Islet precursor cell (in vitro differentiated cells): ENCODE results near the gene LAS1L.
A peak's percentile ranks its signal among the peaks of the same experiment; 100 is the strongest.
"Not testable (repeated sequence)": the region's sequence is repeated elsewhere in the genome, so short reads cannot be mapped to it uniquely, and the experiment has no call there.

Source experiments
- DNase-seq: peaks from one replicate; pipeline ENCODE4 v3.0.0-alpha.2; 2018

Gene LAS1L

DNA sequence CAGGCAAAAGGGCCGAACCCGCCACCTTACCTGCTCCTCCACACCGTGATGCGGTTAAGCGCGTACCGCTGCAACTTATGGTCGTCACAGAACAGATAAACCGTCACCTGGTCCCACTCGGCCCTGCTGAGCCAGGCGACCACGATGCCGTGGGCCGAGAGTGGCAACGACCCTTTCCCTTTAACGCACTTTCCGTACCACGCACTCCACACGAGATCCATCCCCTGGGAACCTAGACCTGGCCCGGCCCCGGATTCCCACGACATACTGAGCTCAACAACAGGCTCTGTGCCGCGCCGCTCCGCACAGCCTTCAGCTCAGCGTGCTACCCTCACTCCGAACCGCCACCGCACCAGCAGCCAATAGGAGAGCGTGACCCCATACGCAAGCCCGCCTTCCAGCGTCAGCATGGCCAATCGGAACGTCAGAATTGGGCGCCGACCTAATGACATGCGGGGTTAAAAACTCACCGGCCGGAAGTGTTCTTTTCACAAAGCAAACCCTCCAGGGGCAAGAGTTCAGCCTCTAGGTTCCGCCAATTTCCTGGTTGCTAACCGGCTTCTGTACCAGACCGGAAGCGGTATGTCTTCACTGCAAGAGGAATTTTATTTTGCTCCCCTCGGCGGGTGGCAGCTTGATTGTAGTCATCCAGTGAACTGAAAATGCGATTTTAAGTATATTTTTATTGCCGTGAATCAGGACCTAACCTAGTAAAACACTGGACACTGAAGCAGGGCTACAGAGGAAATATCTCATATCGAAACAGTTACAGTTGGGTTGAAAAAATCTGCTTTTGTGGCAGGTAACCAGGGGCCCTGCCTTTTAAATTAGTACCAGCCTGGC lies at the start of gene LAS1L:
TSS of gene LAS1L (minus strand) at position 338 of the 843 bp plus-strand sequence. CDS start at position 266, 72 bp downstream.
- peak; percentile 97 for DNase-seq

DNA sequence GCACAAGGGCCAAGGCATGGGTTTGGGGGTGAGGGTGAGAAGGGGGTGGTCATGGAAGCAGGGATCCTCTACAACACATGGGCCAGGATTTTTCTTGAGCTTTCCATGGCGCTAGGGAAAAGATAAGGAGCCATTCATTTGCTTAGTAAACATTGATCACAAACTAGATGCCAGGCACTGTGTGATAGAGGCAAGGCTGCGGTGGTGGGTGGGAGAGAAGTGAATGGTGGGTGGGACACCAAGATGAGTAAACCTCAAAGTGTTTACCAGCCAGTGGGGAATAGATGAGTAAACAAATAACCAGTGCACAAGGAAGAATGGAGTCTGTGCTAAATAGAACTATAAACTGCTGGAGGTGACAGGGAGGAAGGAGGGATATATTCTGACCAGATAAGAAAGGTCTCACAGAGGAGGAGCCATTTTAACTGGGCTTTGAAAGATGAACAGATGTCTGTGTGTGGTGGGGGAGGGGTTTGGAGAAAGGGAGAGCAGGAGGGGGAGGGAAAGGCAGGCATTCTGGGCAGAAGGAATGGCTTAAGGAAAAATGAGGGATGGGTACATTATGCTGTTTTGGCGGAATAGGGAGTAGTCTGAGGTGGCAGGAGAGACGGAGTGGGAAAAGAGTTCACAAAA lies 48.0 kb upstream of the LAS1L start:
- DNase-seq: peak; percentile 55

DNA sequence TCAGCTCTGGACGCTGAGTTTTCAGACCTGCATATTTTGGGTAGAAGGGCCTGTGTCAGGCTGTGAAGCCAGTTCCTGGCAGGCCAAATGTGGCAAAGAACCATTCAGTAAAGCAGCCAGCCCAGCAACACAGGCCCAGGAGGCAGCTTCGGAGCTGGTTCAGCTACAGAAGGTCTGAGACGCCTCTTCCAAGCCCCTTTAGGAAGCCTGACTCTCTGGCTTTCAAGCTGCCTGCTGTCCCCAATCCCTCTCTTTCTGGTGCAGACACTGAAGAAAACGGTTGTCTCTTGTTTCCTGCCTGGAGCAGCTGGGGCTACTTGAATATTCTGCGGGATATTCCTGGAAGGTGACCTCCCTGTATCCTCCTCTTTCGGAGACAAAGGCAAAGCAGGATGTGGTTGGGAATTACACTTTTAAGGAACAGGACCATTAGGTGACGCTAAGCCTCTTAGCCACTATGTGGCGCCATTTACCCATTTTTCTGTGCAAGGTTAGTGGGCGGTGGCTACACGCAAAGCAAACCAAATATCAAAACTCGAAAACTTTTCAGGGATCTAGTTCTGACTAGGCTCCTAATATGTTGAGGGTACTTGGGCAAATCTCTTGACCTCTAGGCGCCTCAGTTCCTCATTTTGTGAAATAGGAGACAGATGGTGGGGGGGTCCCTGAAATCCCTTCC lies 47.2 kb upstream of the LAS1L start:
- DNase-seq: peak; percentile 74

DNA sequence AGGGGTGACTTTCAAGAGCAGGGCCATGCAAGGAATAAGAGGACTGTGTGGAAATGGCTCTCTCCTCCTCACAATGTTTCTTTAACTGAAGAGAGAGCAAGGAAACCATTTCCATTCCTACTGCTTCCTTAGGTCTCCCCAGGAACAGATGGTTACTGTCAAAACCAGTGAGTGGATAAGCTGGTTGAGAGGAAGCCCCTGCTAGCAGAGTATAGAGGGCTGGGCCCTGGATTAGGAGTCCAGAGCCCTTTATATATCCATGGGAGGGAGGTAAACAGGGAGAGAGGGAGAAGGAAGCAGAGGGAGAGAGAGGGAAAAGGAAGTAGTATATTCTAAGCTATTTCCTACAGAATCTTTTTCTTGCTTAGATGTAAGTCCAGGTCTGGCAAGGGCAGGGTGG lies 43.8 kb upstream of the LAS1L start:
- DNase-seq: no peak

DNA sequence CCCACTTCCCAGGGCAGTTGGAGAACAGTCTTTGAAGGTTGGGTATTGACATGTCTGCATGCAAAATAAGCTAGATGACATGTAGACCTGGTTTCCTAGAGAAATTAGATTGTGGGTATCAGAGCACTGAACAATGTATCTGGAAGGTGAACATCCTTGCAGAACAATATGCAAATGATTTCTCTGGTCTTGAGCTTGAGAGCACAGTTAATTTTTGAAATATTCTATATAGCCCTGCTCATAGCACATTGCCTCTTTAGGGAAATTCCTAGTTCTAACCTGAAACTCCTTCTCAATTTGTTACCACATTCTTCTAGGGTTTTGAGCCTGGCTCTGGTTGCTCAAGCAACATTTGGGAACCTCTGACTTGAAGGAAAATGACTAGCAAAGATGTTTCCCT lies 41.6 kb upstream of the LAS1L start:
- DNase-seq: no peak

DNA sequence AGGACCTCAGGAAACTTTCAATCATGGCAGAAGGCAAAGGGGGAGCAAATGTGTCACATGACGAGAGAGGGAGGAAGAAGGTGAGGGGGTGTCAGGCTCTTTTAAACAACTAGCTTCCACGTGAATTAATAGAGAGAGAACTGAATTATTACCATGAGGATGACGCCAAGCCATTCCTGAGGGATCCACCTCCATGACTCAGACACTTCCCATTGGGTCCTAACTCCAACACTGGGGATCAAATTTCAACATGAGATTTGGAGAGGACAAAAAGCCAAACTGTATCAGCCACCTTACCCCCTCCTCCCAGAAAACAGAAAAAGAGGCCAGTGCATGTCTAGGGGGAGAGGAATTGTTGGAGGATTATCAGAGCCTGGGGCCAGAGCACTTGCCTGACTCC lies 40.4 kb upstream of the LAS1L start:
- no peak for DNase-seq

DNA sequence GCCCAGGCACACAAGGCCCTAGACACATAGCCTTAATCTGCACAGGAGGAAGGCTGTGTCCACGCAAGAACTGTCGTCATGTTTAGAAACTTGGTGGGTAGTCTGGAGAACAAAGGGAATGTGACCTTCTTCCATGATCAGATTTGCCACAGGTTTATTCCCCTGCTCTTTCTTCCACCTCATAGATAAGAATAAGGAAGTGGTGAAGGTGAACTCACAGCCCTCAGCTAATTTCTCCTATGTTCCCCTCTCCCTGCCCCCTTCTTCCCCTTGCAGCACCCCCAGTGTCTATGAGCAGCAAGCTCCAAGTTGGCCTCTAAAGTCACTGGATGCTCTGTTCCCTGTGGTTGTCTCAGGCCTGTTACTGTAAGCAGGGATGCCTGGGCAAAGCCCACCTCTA lies 39.8 kb upstream of the LAS1L start:
- DNase-seq: no peak

DNA sequence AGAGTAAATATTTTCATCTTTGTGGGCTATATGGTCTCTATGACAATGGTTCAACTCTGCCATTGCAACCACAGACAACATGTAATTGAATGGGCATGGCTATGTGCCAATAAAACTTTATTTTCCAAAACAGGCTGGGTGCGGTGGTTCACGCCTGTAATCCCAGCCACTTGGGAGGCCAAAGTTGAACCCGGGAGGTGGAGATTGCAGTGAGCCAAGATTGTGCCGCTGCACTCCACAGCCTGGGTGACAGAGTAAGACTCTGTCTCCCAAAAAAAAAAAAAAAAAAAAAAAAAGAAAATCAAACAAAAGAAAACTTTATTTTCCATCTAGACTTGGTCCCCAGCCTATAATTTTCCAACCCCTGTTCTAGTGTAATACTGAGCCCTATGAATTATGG lies 38.4 kb upstream of the LAS1L start:
- no peak for DNase-seq

DNA sequence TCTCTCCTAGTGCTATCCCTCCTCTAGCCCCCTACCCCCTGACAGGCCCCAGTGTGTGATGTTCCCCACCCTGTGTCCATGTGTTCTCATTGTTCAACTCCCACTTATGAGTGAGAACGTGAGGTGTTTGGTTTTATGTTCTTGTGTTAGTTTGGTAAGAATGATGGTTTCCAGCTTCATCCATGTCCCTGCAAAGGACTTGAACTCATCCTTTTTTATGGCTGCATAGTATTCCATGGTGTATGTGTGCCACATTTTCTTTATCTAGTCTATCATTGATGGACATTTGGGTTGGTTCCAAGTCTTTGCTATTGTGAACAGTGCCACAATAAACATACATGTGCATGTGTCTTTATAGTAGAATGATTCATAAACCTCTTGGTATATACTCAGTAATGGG lies 28.3 kb upstream of the LAS1L start:
- DNase-seq: not testable (repeated sequence)

DNA sequence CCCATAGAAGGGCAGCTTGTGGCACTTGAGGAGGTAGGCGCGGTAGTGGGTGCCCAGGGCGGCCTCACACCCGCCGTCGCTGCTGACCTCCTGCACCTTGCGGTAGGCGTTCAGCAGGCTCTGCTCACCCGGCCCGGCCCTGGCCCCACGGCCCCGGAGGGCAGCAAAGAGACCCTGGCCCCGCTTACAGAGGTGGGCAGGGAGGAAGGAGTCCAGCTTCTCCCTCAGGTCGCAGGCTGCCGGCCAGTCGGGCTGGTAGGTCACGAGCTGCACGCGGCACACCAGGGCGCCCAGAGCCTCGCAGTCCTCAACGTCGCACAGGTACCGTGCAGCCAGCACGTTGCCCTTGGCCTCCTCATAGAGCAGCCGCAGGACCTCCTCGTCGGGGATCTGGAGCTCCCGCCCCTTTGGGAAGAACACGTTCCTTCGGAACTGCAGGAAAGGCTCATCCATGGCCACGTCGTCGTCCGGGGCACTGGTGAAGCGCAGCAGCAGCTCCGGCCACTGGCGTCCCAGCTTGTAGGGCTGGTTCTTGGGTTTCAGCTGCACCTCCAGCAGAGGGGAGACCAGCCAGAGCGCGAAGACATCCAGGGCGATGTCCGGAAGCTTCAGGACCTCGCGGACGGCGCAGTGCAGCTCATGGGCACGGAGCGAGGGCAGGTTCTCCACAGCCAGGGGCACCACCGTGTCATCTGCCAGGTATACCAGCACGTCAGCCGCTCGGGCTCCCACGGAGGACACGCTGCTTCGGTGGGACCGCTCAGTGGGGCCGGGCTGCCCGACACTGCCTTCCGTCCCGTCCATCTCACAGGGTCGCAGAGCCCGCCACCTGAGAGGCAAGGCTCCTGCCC lies 17.1 kb upstream of the LAS1L start:
- DNase-seq: no peak

DNA sequence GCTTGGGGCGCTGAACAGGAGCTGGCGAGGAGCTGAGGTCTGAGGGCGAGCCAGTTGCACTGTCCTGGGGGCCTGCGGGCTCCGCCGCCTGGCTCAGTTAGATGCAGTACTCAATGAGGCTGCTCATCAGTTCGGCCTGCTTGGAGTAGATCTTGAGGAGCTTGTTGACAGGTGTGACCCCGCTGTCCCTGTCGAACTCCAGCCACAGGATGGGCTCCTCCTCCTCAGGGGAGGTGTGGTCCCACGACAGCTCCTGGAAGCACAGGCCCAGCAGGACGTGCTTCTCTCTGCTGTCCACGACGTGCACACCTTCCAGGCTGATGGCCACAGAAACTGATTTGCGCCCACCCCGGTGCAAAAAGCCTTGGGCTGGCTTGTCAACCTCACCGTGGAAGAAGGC lies 16.5 kb upstream of the LAS1L start:
- DNase-seq: no peak

DNA sequence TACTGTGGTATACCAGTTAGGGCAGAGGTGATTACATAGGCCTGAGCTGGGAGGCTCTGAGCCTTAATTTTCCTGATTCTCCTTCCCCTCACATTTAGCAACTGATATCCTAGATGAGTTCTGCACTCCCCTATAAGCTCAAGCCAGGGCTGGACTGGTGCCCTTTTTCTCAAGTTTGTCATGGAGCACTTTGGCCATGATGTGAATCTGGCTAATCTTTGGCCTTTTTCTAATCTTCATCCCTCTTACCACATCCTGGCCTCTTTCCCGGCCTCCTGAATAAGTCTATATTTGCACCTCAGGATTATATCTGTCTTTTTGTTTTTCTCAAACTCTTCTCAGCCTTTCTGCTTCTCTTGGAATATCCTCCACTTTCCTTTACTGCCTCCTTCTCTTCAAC lies 10.9 kb upstream of the LAS1L start:
- no peak for DNase-seq

DNA sequence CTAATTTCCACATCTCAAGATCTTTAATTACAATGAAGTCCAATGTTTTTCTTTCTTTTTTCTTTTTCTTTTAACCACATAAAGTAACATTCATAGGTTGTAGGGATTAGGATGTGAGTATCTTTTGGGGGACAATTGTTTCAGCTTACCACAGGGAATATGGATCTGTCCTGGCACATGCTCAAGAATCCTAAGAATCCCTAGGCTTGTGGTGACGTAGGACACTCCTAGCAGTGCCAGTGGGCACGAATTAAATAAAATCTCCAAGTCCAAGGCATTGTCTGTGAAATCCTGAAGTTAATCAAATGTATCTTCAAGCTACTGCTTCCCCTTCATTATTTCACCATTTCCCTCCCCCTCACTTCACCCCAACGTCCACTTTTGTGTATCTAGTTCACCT lies 2.6 kb upstream of the LAS1L start:
- no peak for DNase-seq

DNA sequence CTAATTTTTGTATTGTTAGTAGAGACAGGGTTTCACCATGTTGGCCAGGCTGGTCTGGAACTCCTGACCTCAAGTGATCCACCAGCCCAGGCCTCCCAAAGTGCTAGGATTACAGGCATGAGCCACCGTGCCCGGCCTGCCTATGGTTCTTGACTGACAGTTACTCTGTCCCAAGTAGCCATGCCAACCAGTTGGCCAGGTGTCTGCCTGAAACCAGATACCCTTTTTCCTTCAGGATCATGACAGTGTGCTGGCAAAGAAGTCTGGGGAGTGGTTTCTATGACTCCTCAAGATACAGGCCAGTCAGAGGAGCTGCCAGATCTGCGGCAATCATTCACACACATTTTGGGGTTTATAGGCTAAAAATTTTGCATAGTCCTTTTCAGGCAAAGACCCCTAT lies 1.7 kb upstream of the LAS1L start:
- no peak for DNase-seq

DNA sequence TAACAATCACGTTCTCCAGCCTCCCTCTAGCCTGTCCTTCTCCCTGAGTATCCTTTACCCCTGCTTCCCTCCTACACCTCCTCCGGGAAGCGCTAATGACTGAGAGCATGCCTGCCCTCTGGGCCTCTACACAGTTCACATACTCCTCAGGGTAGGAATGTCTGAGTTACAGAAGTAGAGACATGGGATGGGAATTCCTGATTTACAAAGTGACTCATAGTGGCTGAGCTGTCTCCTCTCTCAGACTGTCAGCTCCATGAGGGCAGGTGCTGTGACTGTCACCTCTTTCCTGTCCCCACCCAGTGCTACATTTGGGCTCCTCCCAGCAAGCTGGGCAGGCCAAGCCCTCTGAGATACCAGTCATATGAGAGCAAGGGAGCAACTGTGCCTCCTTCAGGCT lies 2.6 kb downstream of the LAS1L start:
- DNase-seq: no peak

DNA sequence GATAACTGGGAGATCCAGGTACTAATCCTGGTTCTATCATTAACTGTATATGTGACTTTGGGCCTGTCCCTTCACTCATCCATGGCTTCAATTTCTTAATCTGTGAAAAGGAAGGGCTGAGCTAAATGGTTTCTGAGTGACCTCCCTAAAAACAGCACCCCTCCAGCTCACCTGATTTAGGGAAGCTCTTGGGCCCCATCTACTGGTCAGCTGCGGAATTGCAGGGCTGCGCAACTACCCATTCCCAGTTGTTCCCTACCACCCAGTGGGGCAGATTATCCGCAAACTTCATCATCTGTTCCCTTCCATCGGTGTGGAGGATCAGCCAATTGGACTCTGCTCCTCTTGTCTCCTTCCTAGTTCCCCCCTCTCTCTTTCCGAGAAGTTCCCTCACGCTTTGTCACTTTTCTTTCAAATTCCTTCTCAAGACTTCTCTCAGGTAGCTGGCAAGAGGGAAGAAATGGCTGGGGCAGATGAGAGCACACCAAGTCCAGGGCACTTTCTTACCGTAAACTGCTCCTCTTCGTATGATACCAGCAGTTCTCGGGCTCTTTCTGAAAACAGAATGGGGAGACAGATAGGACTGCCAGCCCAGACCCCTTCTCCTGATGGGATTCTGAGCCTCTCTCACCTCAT lies 5.8 kb downstream of the LAS1L start:
- DNase-seq: peak; percentile 58

DNA sequence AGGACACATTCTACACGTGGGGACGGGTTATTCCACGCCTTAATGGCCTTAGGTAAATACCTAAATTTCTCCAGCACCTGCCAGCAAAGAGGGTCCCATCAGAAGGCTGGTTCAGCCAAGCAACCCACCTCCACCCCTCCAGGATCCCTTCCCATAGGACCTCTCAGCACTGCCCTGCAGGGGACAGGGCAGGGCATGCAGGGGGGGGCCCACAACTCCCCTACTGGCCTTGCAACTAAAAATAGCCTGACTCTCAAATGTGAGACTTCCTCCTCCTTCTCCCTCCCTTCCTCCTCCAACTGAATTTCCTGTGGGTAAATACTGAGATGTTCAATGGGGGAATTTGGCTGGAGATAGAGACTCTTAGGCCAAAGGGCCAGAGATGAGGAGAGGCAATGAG lies 6.3 kb downstream of the LAS1L start:
- DNase-seq: no peak

DNA sequence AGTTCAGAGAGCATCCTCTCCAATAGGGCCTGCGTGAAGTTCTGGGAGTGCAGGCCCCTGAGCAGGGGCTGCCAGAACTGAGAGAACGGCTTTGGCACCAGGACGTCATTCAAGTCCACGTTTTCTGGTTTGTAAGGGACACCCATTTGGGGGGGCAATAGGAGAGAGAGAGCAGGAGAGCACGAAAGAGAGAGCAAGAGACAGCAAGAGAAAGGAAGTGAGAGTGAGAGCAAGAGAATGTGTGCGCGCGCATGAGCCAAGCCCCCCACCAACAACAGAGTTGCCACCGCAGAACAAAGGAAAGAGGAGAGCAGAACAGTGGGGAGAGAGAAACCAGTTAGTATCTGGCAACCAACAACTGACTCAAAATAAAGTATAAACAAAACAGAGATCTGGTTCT lies 10.4 kb downstream of the LAS1L start:
- no peak for DNase-seq

DNA sequence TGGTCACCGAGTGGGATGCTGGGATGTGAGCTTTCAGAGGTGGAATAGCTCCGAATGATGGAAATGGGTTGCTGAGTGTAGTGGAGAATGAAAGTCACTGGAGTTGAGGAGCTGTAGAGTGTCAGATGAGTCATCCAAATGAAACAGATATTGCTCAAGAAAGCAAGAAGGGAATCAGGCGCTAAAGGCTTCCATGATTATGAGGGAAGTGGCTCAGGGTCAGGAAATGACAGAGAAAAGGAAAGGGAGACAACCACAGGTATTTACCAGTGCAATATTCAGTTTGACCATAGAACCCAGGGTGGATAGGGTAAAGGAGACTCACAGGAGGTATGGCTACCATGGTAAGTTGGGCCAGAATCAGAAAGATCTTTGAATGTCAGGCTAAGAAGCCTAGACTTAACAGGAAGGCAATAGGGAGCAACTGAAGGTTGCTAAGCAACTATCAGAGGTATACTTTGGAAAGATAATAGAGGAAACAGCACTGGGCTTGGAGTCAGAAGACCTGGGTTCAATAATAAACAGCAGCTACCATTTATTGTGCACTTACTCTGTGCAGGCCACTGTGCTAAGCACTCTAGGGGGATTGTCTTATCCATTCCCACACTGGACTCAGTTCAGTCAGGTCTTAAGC lies 11.7 kb downstream of the LAS1L start:
- DNase-seq: no peak

DNA sequence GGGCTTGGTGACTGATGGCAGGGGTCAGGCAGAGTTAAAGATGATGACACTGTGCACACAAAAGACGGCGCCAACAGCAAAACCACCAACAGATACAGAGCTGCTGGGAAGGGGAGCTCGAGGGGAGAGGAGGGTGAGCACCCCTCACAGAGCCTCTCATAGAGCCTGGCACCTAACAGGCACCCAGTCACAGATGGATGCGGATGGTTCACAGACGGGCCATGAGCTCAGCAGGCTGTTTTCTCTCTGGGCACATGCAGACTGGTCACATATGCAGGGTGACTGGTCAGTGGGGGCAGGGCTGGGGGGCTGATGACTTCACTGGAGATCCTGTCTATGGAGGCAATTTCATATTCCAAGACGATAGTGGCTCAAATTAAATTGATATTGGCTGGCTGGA lies 15.1 kb downstream of the LAS1L start:
- not testable (repeated sequence) for DNase-seq

DNA sequence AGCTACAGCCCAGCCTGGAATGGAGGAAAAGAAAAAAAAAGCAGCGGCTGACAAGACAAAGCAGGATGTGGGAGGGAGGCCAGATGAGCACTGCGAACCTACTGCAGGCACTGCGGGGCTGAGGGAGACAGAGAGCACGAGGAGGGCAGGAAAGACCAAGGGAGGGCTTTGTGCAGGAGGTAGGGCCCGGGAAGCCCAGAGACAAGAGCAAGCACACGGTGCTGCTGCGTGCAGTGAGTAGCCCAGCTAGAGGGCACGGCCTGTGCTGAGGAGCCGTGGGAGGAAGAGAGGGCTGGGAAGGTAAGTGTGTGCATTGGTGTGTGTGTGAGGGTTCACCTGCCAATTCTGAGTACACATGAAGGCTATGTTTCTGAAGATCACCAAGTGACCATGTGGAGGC lies 15.6 kb downstream of the LAS1L start:
- DNase-seq: not testable (repeated sequence)

DNA sequence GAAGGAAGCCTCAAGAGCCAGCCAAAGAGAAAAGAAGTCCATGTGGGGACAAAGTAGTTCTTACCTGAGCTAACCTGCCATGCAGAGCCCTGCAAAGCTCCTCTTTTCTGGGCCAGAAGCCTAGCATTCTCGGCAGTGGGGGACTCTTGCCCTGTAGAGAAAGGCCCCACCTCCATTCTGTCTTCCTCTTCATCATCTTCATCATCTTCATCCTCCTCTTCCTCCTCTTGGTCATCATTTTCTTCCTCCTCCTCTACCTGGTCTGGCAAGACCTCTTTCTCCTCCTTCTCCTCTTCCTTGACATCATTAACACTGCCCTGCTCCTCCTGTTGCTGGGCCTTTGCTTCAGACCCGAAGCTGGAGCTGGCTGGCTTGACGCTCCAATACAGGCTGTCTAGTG lies 16.7 kb downstream of the LAS1L start:
- no peak for DNase-seq
